Activated B cell treated with CpG ODN at 0.5 μM for 24 hours (primary cell): ENCODE data around the gene CST4. TPM values are rescaled to one million over a fixed set of nuclear protein-coding genes. Genes with fewer than 3 reads are reported as not detected.

Source experiments
- ATAC-seq: fragments of 200-7000 bp; cut with Tn5 transposase; one replicate; pipeline ENCODE4 v1.10.0; 2021; ENCODE audit warnings: low read depth, mild to moderate bottlenecking, moderate library complexity
- CTCF ChIA-PET: fragments of 350-600 bp; sonication (Branson Sonifier 250); formaldehyde crosslinking; loops from one replicate; lab custom pipeline; 2021; ENCODE audit warnings: antibody characterized with exemption; lab: Charles Lee
- POLR2A ChIA-PET: fragments of 350-600 bp; sonication (Branson Sonifier 250); formaldehyde crosslinking; loops from one replicate; lab custom pipeline; 2021; ENCODE audit warnings: antibody characterized with exemption; lab: Charles Lee
- DNase-seq: peaks from one replicate; pipeline ENCODE4 v3.0.0; 2022
- H3K27ac Mint-ChIP-seq: one replicate; pipeline ENCODE4 v1.8.0; 2020; ENCODE audit warnings: mixed read lengths
- H3K27me3 Mint-ChIP-seq: one replicate; pipeline ENCODE4 v1.8.0; 2021; ENCODE audit warnings: mixed read lengths
- H3K36me3 Mint-ChIP-seq: one replicate; pipeline ENCODE4 v1.8.0; 2021; ENCODE audit warnings: low read depth, mixed read lengths
- H3K4me1 Mint-ChIP-seq: one replicate; pipeline ENCODE4 v1.8.0; 2021; ENCODE audit warnings: mixed read lengths
- H3K4me3 Mint-ChIP-seq: one replicate; pipeline ENCODE4 v1.8.0; 2020; ENCODE audit warnings: mild to moderate bottlenecking, mixed read lengths
- H3K9me3 Mint-ChIP-seq: one replicate; pipeline ENCODE4 v1.8.0; 2020; ENCODE audit warnings: mixed read lengths
- CTCF ChIP-seq: fragments of 200-600 bp; IDR thresholded peaks from one replicate; pipeline ENCODE4 v1.8.0; 2022; ENCODE audit warnings: antibody characterized with exemption, mild to moderate bottlenecking
- intact Hi-C: fragments of 100-400 bp; cut with micrococcal nuclease; formaldehyde crosslinking; loops from one replicate; pipeline ENCODE4 v1.15.1; 2024
- total RNA-seq: library from RNA; stranded (reverse); gene quantifications from 2 replicates; pipeline ENCODE4 v1.2.3, GENCODE V29; 2022

Gene CST4
- total RNA-seq, 1 donor from 2014 or later: not detected

GRCh38 chr20:23651117-23651516 is 37.7 kb downstream of the CST4 start:
- Mint-ChIP-seq H3K4me1 (peaks cover 11% of the 10 kb centered on the region), H3K36me3 (no peaks in the 10 kb centered on the region), H3K27me3 (peaks cover 9% of the 10 kb centered on the region), H3K27ac (no peak overlapping the region), H3K9me3 (no peaks in the 10 kb centered on the region), H3K4me3 (no peak overlapping the region)
- intact Hi-C loops: no loop called here
- no peak for DNase-seq
- ChIA-PET POLR2A (no interaction called here), CTCF (no interaction called here)
- ATAC-seq: no peak
- TF ChIP-seq CTCF: no peak

GRCh38 chr20:23649830-23650417 is 38.9 kb downstream of the CST4 start:
- ChIA-PET CTCF (no interaction called here), POLR2A (no interaction called here)
- no peak for TF ChIP-seq CTCF
- no peaks in the 10 kb centered on the region for H3K36me3 Mint-ChIP-seq
- H3K27ac Mint-ChIP-seq: no peak overlapping the region
- DNase-seq (no peak), ATAC-seq (no peak)
- H3K4me1 Mint-ChIP-seq: peaks cover 3% of the 10 kb centered on the region
- H3K27me3 Mint-ChIP-seq: peaks cover 8% of the 10 kb centered on the region
- H3K9me3 Mint-ChIP-seq: no peaks in the 10 kb centered on the region
- no peak overlapping the region for H3K4me3 Mint-ChIP-seq
- intact Hi-C loops: no loop called here

- no peak for DNase-seq
- H3K36me3 Mint-ChIP-seq: no peaks in the 10 kb centered on the region
- ATAC-seq: no peak
- H3K4me1 Mint-ChIP-seq: no peaks in the 10 kb centered on the region
- no peak overlapping the region for H3K27ac Mint-ChIP-seq
- intact Hi-C loops: no loop called here
- POLR2A ChIA-PET: no interaction called here
- H3K9me3 Mint-ChIP-seq: no peaks in the 10 kb centered on the region
- no peak for TF ChIP-seq CTCF
- CTCF ChIA-PET: no interaction called here
- H3K27me3 Mint-ChIP-seq: peaks cover 7% of the 10 kb centered on the region
- no peak overlapping the region for H3K4me3 Mint-ChIP-seq
Measured at GRCh38 chr20:23649242-23649641, 39.6 kb downstream of the CST4 start.

- no peak for DNase-seq
- no peak for ATAC-seq
- Mint-ChIP-seq H3K27ac (no peak overlapping the region), H3K36me3 (no peaks in the 10 kb centered on the region), H3K4me3 (no peak overlapping the region), H3K27me3 (peaks cover 1% of the 10 kb centered on the region), H3K9me3 (no peaks in the 10 kb centered on the region), H3K4me1 (peaks cover 2% of the 10 kb centered on the region)
- POLR2A ChIA-PET: no interaction called here
- CTCF ChIA-PET: no interaction called here
- no peak for TF ChIP-seq CTCF
- intact Hi-C loops: no loop called here
Measured at GRCh38 chr20:23647346-23647745, 41.5 kb downstream of the CST4 start.

- no peak overlapping the region for H3K27ac Mint-ChIP-seq
Measured at GRCh38 chr20:23646106-23646873, 42.5 kb downstream of the CST4 start.

More at GRCh38 chr20:23646106-23646873, 42.5 kb downstream of the CST4 start:
- TF ChIP-seq CTCF: no peak
- Mint-ChIP-seq H3K36me3 (no peaks in the 10 kb centered on the region), H3K27me3 (peaks cover 1% of the 10 kb centered on the region), H3K4me3 (no peak overlapping the region), H3K9me3 (no peaks in the 10 kb centered on the region), H3K4me1 (peaks cover 2% of the 10 kb centered on the region)
- DNase-seq: no peak
- ATAC-seq: no peak
- ChIA-PET CTCF (no interaction called here), POLR2A (no interaction called here)
- intact Hi-C loops: no loop called here
